Heart right ventricle (tissue), 16 donors: ENCODE data around the gene UTP4. TPM values are rescaled to one million over a fixed set of nuclear protein-coding genes. Genes with fewer than 3 reads are reported as not detected.

ENCODE experiments used
- ATAC-seq, 8 donors: fragments of 200-7000 bp; cut with Tn5 transposase; one replicate each; pipeline ENCODE4 v1.9.1; 2020; ENCODE audit warnings: mild to moderate bottlenecking in 8 of 8, moderate library complexity in 8 of 8, moderate number of reproducible peaks in 1 of 8
- DNase-seq, 2 donors: peaks; one replicate each; pipeline ENCODE4 v3.0.0-alpha.2; 2020
- H3K27ac ChIP-seq, 10 donors: fragments of 200-600 bp; sonication (generic) in 2 of 10; one replicate each; pipeline versions ENCODE4 v1.5.0 to v1.8.0; 2020 to 2022; ENCODE audit warnings: mild to moderate bottlenecking in 3 of 10
- H3K27me3 ChIP-seq, 7 donors: fragments of 200-600 bp; one replicate each; pipeline ENCODE4 v1.8.0; 2021 to 2022; ENCODE audit warnings: mild to moderate bottlenecking in 2 of 7
- H3K36me3 ChIP-seq, 9 donors: fragments of 200-600 bp; sonication (generic) in 1 of 9; one replicate each; pipeline versions ENCODE4 v1.5.0 to v1.8.0; 2020 to 2022; ENCODE audit warnings: mild to moderate bottlenecking in 2 of 9
- H3K4me1 ChIP-seq, 9 donors: fragments of 200-600 bp; sonication (generic) in 1 of 9; one replicate each; pipeline versions ENCODE4 v1.5.0 to v1.8.0; 2020 to 2022; ENCODE audit warnings: mild to moderate bottlenecking in 4 of 9
- H3K4me3 ChIP-seq, 10 donors: fragments of 200-600 bp; sonication (generic) in 2 of 10; one replicate each; pipeline versions ENCODE4 v1.5.0 to v1.8.0; 2020 to 2022; ENCODE audit warnings: mild to moderate bottlenecking in 7 of 10, moderate library complexity in 2 of 10
- H3K9me3 ChIP-seq, 11 donors: fragments of 200-600 bp in 10 of 11; sonication (generic) in 2 of 11; one replicate each; pipeline versions ENCODE4 v1.5.0 to v1.8.0; 2013 to 2022; ENCODE audit warnings: mild to moderate bottlenecking in 2 of 11, control low read depth in 1 of 11, moderate library complexity in 1 of 11
- CTCF ChIP-seq, 9 donors: fragments of 200-600 bp; sonication (generic) in 2 of 9; IDR thresholded peaks; one replicate each; pipeline versions ENCODE4 v1.5.0 to v1.8.0; 2021 to 2022; ENCODE audit warnings: antibody characterized with exemption in 9 of 9, mild to moderate bottlenecking in 5 of 9, moderate library complexity in 1 of 9
- WGBS, 2 donors: extraction: QIAGEN DNeasy Blood & Tissue Kit; methylation state at CpG; one replicate each; pipeline ENCODE4 v1.1.7; 2013; ENCODE audit warnings: inconsistent platforms in 1 of 2; 5-methylcytosine and 5-hydroxymethylcytosine counted together
- intact Hi-C, 10 donors: fragments of 100-400 bp; cut with DNase I; formaldehyde crosslinking; loops; one replicate each; pipeline versions ENCODE4 v1.11.1 to v1.14.2; 2022
- polyA plus RNA-seq, 2 donors: library from polyadenylated mRNA; stranded (reverse); fragments of 200-250 nt; gene quantifications; one replicate each; pipeline ENCODE4 v1.2.3, GENCODE V29; 2013
- total RNA-seq, 10 donors: library from RNA; stranded (reverse); fragmentation: NEBNext Ultra II Directional in 3 of 10; extraction: Animal tissue kit (Norgen Biotek cat#: 25700) in 3 of 10; gene quantifications; one replicate each; pipeline versions ENCODE4 v1.2.1 to v1.2.4, GENCODE V29; 2021 to 2023
- donor health status: Arrhythmogenic right ventricular cardiomyopathy.
- donor health status: ischemic (EF 13 %, LVEDD 7.1; RV severe dilation, severe dysfunction).
- donor health status: healthy with polysubstance abuse.
- donor health status: DM: no; HTN: yes; CAD: no.
- donor health status: DM: no; HTN: no; CAD: no.
- donor health status: ischemic (EF 25% LVEDD 6.9; RV normal size, moderate dysfunction).
- donor health status: ischemic (EF 25% LVEDD 5.7; RV mildly dilated, moderate dysfunction).
- donor health status: healthy.
- donor health status: DM: yes; HTN: yes; CAD: no.
- donor health status: Ischemic cardiomyopathy.
- donor health status: ischemic (EF 35%, LVEDD 5.7; RV mildly dilated, moderate dysfunction).
- donor health status: nonischemic (EF 11% LVEDD 7.7; RV severe dilation, severe dysfunction).
- donor health status: DM: yes; HTN: yes; CAD: no.
- donor health status: PGD.
- donor health status: ischemic (EF 29% LVEDD 5.4; RV normal size, mild dysfunction).
- donor health status: nonischemic (EF 23%, LVEDD 6.1; RV moderate dilation, normal function).

UTP4 gene
- total and polyA plus RNA-seq, 12 donors = 13.0 to 32.8 (median 25.9) TPM

- H3K27me3 ChIP-seq = no peaks in the 10 kb centered on the region
- DNase-seq (no peak), ATAC-seq (no peak)
- no peak overlapping the region for H3K4me3 ChIP-seq
- no peak for TF ChIP-seq CTCF (IDR thresholded peaks at IDR 0.05)
- no peak overlapping the region for H3K27ac ChIP-seq
- H3K9me3 ChIP-seq = no peaks in the 10 kb centered on the region
- intact Hi-C loops = loop anchor here in 4 of 10 donors (5.0 to 10.0 kb wide), 4 partner anchors 120 to 602 kb away; partner anchors contain the start of gene TANGO6 (in 1 of the 4)
- peaks cover 6 to 58% (median 27%) of the 10 kb centered on the region in 9 donors for H3K4me1 ChIP-seq
- H3K36me3 ChIP-seq = peaks cover 0 to 73% (median 14%) of the 10 kb centered on the region in 9 donors
- 94% methylated on average over 25 of the region's 25 CpGs for WGBS, 2 donors
Observed at GRCh38 chr16:69114346-69114975, 18.0 kb upstream of the UTP4 start.

GRCh38 chr16:69114976-69115355 lies 17.5 kb upstream of the UTP4 start:
- no peak for TF ChIP-seq CTCF (IDR thresholded peaks at IDR 0.05)
- Histone ChIP-seq H3K36me3 (peaks cover 0 to 73% (median 19%) of the 10 kb centered on the region in 9 donors), H3K27ac (no peak overlapping the region), H3K9me3 (no peaks in the 10 kb centered on the region), H3K4me1 (peaks cover 6 to 60% (median 27%) of the 10 kb centered on the region in 9 donors), H3K4me3 (no peak overlapping the region), H3K27me3 (no peaks in the 10 kb centered on the region)
- 97 to 98% methylated on average over 6 of the region's 6 CpGs for WGBS, 2 donors
- DNase-seq (no peak), ATAC-seq (no peak)
- intact Hi-C loops = loop anchor here in 4 of 10 donors (5.0 to 10.0 kb wide), 4 partner anchors 120 to 603 kb away; partner anchors contain the start of gene TANGO6 (in 1 of the 4)

- intact Hi-C loops = loop anchor here in 3 of 10 donors (10.0 kb wide), 3 partner anchors 121 to 591 kb away; partner anchors contain the start of gene TANGO6 (in 1 of the 3)
- Histone ChIP-seq H3K4me3 (no peak overlapping the region), H3K36me3 (peaks cover 0 to 73% (median 22%) of the 10 kb centered on the region in 9 donors), H3K27ac (no peak overlapping the region), H3K27me3 (no peaks in the 10 kb centered on the region), H3K9me3 (no peaks in the 10 kb centered on the region), H3K4me1 (peaks cover 6 to 60% (median 27%) of the 10 kb centered on the region in 9 donors)
- 98 to 99% methylated on average over 5 of the region's 5 CpGs for WGBS, 2 donors
- no peak for TF ChIP-seq CTCF (IDR thresholded peaks at IDR 0.05)
- no peak for DNase-seq
- ATAC-seq = no peak
Observed at GRCh38 chr16:69115361-69115760, 17.1 kb upstream of the UTP4 start.

- Histone ChIP-seq H3K4me1 (peaks cover 6 to 60% (median 27%) of the 10 kb centered on the region in 9 donors), H3K27me3 (no peaks in the 10 kb centered on the region), H3K9me3 (no peaks in the 10 kb centered on the region), H3K36me3 (peaks cover 0 to 73% (median 26%) of the 10 kb centered on the region in 9 donors), H3K27ac (peak overlapping the region in 2 of 10 donors; percentile 68 to 76), H3K4me3 (no peak overlapping the region)
- ATAC-seq (no peak), DNase-seq (no peak)
- 76 to 83% methylated on average over 1 of the region's 1 CpG for WGBS, 2 donors
- intact Hi-C loops = loop anchor here in 3 of 10 donors (10.0 kb wide), 3 partner anchors 121 to 591 kb away; partner anchors contain the start of gene TANGO6 (in 1 of the 3)
- no peak for TF ChIP-seq CTCF (IDR thresholded peaks at IDR 0.05)
Observed at GRCh38 chr16:69115837-69116236, 16.6 kb upstream of the UTP4 start.
